ENCODE measurements around the gene ARHGEF17.
A peak's percentile ranks its signal among the peaks of the same experiment; 100 is the strongest.

The ARHGEF17 gene

DNA sequence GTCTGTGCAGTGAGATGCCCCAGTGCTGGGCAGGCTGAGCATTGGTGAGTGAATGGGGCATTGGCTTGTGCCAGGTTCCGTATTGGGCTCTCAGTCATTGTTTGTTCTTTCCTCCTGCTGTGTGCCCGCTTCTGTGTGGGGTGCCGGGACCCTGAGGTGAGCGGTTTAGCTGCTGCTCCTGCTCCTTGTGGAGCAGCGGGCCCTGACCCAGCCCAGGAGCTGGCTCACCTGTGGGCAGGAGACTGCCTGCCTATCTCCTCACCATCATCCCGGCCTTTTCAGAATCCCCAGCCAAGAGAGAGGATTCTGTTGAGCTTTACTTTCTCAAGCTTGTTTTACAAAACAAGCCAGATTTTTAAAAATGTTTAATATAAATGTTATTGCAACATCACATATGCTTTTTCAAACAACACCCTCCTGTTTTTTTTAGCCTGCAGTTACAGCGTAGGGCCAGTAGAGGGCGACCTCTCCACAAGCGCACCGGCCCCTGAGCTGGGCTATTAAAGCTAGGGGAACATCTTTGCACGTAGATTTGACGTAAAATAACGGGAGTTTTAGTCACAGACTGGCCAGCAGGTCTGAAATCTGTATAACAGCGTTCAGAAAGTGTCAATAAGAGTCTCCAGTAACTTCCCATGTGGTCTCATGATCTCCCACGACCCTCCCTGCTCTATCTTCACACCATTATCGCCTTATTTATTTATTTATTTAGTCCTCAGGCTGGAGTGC lies 43.0 kb downstream of the ARHGEF17 start:
- DNase-seq (ENCODE audit: low read depth in 3 of 3, low spot score in 1 of 3) = peak; percentile 30 to 32 (median 31)

DNA sequence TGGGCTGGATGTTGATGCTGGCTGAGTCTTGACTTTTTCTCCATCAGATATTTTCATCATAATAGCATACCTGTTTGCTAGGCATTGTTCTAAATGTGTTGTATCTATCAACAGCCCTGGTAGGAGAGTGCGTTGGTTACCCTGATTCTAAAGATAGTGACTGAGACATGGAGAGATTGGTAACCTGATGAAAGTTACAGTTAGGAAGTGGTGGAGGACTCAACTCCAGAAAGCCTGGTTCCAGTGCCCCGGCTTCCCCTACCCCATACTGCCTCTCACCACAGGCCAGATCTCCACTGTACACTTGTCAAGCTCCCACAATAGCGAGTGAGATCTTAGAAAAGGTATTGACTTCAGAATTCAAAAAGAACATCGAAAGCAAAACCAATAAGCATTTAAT lies 45.3 kb downstream of the ARHGEF17 start:
- no peak for DNase-seq (ENCODE audit: low read depth in 3 of 3, low spot score in 1 of 3)

DNA sequence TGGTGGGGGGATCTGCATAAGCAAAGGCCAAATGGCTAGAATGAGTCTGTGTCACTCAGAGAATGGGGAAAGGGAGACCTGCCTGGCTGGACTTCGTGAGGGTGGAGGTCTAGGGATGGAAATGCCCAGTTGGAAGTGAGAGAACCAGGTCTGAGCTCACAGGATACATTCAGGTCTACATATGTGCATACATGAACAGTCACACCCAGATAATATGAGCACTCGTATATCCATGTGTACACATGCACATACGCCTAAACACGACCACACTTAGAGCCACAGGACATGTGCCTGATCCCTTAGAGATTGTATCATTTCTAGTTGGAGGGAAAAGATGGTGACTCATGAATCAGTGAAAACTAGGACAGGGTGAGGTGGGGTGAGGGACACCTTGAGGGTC lies 47.0 kb downstream of the ARHGEF17 start:
- DNase-seq (ENCODE audit: low read depth in 3 of 3, low spot score in 1 of 3) = no peak

DNA sequence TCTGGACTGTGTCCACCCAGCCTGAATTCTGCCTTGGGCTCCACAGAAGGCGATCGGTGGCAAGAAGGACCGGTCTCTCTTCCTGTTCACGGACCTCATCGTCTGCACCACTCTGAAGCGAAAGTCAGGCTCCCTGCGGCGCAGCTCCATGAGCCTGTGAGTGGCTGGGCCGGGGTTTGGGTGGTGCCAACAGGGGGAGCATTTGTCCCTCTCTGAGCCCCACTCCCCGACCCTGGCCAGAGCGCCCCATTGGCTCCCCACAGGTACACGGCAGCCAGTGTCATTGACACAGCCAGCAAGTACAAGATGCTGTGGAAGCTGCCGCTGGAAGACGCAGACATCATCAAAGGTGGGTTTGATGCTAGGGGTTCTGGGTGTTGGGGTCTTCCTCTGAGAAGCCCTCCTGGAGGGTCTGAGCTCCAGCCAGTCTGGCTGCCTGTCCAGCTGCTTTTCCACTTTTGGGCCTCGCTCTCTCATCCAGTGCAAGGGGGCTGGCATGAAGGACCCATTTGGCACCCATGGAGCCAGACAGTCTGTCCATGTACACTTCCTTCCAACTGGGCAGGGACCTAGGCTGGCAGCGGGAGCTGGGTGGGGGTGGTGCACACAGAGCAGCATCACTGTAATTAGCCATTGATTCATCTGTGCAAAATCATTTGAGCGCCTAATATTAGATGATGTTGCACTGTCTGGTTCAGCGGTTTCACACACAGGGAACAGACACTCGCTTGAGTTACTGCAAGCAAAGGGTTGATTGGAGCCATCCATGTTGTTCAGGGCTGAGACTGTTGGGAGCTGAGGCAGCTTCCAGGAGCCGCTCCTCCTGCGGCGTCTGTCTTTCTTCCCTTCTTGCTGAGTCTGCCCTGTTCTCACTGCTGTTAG lies 49.1 kb downstream of the ARHGEF17 start:
- no peak for DNase-seq (ENCODE audit: low read depth in 3 of 3, low spot score in 1 of 3)

DNA sequence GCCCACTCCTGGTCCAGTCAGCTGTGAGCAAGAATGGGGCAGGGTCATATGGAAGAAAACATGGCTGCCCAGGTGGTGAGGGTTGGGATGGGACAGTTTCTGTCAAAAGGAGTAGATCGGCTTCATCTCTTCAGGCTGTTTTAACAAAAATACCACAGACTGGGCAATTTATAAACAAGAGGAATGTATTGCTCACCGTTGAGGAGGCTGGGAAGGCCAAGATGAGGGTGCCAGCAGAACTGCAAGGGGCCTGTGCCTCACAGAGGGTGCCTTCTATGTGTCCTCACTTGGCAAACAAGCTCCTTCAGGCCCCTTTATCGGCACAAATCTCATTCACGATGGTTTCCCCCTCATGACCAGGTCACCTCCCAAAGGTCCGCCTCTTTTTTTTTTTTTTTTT lies 50.0 kb downstream of the ARHGEF17 start:
- no peak for DNase-seq (ENCODE audit: low read depth in 3 of 3, low spot score in 1 of 3)

DNA sequence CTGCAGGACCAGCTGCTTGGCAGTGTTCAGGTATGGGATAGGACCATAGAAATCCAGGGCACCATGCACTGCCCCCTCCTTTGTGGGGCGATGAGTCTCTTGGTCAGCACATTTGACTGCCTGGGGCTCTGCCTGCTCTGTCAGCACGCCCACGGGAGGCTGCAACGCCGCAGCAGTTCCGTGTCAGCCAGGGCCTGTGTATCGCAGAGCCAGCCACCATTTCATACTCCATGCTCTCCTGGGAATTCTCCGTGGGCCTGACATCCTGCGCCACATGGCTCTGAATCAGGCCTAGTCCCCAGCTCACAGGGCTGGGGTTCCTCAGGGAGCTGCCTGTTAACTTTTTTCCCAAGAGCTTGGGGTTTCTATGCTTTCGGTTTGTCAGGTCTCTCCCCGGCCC lies 51.3 kb downstream of the ARHGEF17 start:
- DNase-seq (ENCODE audit: low read depth in 3 of 3, low spot score in 1 of 3) = no peak

DNA sequence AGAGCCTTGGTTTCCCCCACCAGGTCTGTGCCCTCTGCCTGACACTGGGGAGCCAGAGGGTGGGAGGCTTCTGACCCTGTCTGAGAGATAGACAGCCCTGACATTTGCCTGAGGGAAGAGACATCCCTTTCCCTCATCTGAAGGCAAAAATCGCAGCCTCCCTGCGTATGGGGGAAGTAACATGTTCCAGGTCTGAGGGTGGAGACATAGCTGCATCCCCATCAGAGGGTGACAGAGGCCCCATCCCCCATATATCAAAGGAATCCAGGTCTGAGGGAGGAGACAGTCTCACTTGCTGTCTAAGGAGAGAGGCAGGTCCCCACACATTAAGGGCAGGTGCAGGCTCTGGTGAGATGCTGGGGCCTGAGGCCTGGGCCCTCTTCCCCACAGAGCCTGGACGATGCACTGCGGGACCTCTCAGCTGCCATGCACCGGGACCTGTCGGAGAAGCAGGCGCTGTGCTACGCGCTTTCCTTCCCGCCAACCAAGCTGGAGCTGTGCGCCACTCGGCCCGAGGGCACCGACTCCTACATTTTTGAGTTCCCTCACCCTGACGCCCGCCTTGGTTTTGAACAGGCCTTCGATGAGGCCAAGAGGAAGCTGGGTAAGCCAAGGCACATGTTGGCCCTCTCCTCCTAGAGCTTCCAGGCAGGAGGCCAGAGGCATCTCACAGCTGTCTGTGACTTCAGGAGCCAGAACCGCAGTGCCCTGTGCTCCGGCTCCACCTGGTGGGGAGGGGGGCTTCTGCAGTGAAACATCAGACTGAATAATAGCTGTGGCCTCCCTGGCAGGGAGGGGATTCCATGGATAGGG lies 52.1 kb downstream of the ARHGEF17 start:
- peak in 2 of 3 donors; percentile 8 to 26 for DNase-seq (ENCODE audit: low read depth in 3 of 3, low spot score in 1 of 3)

DNA sequence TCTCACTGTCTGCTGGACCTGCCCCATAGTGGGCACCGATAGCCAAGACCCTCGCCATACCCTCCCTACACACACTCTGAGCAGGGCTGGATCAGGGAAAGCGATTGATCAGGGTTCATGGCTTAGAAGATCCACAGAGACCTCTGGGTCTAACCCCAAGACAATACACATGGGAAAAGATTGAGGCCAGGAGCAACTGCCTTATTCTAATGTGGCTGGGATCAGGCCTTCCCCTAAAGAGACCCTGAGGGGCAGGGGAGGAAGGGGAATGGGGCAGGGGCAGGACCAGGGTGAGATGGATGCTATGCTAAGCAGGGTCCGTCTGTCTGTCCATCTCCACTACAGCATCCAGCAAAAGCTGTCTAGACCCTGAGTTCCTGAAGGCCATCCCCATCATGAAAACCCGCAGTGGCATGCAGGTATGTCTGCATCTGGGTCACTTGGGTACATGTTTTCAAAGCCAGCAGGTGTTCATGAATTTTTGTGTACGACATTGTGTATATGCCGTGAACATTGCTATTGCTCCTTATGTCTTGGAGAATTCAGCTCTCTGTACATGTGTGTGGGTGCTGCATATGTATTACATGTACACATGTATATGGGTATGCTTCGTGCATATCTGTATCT lies 52.8 kb downstream of the ARHGEF17 start:
- DNase-seq (ENCODE audit: low read depth in 3 of 3, low spot score in 1 of 3) = no peak

DNA sequence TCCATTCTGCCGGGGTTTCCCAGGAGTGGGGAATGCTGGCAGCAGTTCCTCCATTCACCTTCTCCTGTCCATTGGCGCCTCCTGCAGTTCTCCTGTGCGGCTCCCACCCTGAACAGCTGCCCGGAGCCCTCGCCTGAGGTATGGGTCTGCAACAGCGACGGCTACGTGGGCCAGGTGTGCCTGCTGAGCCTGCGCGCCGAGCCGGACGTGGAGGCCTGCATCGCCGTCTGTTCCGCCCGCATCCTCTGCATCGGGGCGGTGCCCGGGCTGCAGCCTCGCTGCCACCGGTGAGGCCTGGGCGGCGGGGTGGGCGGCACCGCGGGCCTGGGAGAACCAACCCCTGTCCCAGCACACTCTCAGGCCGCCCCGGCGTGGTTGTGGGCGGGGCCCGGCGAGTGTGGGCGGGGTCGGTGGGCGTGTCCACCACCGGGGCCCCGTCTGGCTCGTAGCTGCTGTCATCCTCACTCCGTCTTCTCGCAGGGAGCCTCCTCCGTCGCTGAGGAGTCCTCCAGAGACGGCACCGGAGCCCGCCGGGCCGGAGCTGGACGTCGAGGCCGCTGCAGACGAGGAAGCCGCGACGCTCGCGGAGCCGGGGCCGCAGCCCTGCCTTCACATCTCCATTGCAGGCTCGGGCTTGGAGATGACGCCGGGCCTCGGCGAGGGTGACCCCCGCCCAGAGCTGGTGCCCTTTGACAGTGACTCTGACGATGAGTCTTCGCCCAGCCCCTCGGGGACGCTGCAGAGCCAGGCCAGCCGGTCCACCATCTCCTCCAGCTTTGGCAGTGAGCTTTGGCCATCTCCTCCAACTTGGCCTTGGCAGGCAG lies 54.1 kb downstream of the ARHGEF17 start:
- no peak for DNase-seq (ENCODE audit: low read depth in 3 of 3, low spot score in 1 of 3)

DNA sequence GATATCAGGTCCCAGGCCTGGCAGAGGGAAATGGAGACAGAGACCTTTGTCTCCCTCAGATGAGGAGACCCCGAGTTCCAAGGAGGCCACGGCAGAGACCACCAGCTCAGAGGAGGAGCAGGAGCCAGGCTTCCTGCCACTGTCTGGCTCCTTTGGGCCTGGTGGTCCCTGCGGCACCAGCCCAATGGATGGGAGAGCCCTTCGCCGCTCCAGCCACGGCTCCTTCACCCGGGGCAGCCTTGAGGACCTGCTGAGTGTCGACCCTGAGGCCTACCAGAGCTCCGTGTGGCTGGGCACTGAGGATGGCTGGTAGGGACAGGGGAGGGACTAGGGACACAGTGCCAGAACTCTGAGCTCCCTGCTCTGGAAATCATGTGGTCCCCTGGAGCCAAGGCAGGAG lies 55.1 kb downstream of the ARHGEF17 start:
- DNase-seq (ENCODE audit: low read depth in 3 of 3, low spot score in 1 of 3) = no peak

DNA sequence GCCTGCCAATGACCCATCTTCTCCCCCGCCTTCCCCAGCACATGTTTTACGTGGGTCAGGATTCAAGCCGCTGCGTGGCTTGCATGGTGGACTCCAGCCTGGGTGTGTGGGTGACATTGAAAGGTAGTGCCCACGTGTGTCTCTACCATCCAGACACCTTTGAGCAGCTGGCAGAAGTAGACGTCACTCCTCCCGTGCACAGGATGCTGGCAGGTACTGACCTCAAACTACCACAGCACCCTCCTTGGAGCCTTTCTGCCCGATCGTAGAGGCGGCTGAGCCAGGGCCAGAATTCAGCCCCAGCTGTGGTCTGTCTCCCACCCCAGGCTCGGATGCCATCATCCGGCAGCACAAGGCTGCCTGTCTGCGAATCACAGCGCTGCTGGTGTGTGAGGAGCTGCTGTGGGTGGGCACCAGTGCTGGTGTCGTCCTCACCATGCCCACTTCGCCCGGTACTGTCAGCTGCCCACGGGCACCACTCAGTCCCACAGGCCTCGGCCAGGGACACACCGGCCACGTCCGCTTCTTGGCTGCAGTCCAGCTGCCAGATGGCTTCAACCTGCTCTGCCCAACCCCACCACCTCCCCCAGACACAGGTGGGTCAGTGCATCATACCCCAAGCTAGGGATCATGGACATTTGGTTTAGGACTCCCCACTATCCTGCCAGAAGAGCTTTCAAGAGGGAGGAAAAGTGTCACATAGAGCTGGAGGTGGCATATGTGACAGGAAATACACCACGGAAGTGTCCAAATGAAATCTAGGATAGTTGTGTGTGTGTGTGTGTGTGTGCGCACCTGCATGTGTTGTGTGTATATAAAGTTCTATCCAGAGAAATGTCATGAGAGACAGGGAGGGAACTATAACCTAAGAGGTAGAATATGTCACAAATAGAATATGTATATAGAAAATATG lies 57.5 kb downstream of the ARHGEF17 start:
- no peak for DNase-seq (ENCODE audit: low read depth in 3 of 3, low spot score in 1 of 3)

DNA sequence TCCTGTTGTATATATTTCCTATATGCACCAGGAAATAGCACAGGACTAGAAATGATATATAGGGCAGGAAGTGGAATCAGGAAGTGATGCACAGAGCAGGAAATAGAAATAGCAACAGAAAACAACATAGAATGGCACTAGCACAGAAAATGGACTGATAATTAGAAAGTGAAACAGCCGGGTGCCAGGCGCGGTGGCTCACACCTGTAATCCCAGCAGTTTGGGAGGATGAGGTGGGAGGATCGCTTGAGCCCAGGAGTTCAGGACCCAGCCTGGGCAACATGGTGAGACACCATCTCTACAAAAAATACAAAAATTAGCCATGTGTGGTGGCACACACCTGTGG lies 58.2 kb downstream of the ARHGEF17 start:
- no peak for DNase-seq (ENCODE audit: low read depth in 3 of 3, low spot score in 1 of 3)

DNA sequence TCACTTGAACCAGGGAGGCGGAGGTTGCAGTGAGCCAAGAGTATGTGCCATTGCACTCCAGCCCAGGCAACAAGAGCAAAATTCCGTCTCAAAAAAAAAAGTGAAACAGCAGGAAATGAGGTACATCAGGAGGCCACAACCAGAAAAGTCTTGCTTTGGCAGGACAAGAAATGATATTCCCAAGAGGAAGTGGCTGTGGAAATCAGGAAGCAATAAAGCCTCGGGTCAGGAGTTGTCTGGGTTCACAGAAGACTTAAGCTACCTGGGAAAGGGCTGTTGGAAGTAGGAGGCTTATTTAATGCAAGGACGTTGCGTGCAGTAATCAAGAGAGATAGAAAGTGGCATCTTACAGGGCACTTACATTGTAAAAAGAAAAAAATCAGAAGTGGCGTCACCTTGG lies 58.9 kb downstream of the ARHGEF17 start:
- DNase-seq (ENCODE audit: low read depth in 3 of 3, low spot score in 1 of 3) = no peak

DNA sequence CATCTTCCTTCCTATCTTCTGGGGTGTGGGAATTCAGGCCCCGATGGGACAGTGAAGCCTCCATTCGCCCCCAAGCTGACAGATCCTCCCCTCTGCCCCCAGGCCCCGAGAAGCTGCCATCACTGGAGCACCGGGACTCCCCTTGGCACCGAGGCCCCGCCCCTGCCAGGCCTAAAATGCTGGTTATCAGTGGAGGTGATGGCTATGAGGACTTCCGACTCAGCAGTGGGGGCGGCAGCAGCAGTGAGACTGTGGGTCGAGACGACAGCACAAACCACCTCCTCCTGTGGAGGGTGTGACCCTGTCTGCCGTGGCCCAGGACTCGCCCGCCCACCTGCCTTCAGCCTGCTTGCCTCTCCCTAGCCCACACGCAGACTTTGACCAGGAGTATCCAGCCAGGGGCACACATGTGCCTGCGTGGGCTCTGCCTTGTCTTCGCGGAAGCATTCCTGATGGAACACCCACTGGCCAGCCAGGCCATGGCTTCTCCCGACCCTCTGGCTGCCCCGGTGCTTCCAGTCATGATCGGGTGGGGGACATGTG lies 59.5 kb downstream of the ARHGEF17 start:
- DNase-seq (ENCODE audit: low read depth in 3 of 3, low spot score in 1 of 3) = no peak

DNA sequence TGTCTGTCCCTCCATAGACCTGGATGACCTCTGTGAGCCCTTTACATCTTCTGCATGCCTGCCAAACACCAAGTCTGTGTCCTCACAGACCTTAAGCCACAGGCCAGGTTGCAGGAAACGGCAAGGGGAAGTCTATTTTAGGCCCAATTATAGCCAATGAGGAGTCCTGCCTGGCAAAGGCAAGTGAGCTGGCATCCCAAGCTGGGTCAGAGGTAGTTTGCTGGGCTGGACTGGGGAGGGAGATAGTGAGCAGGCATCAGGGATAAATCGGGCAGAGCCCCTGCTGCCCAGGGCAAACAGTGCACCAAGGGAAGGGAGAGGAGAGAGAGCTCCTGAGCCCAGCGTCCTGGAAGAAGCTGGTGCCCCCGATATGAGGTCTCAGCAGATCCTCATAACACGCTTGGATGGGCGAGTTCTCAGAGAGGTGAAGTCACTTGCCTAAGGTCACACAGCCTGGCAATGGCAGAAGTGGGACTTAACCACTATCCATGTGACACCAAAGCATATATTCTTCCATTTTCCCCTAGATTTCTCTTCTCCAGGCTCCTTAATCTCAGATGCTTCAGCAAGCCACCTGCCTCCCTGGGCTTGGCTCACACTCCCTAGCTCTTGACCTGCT lies 64.4 kb downstream of the ARHGEF17 start:
- no peak for DNase-seq (ENCODE audit: low read depth in 3 of 3, low spot score in 1 of 3)

DNA sequence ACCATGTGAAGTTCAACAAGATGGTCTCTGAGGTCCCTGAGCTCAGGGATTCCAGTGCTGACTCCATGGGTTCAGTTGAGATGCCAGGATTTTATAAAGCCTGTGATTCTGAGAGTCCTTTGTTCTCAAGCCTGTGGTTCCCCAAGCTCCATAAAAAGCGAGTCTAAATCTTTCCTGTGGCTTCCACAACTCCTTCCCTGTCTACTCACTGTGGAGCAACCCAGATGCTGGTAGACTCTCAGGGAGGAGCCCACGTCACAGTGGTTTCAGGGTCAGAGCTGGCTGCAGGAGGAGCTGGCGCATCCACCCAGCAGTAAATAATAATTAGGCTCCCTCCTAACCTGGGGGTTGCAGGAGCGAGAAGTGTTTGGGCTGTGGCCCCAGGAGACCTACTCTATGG lies 66.1 kb downstream of the ARHGEF17 start:
- no peak for DNase-seq (ENCODE audit: low read depth in 3 of 3, low spot score in 1 of 3)

DNA sequence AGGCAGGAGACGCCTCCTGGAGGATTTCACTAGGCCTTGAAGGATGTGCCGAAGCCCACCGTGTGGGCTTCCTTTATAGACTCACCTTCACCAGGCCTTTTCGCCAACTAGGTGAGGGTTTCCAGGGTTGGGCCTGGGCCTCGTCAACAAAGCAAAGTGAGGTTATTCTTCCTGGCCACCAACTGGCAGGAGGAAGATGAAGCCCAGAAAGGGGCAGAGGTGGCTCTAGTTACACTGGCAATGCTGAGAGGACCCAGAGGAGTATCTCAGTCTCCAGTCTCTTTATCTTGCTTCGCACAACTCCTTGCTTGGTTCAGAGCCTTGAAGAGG lies 67.7 kb downstream of the ARHGEF17 start:
- no peak for DNase-seq (ENCODE audit: low read depth in 3 of 3, low spot score in 1 of 3)

DNA sequence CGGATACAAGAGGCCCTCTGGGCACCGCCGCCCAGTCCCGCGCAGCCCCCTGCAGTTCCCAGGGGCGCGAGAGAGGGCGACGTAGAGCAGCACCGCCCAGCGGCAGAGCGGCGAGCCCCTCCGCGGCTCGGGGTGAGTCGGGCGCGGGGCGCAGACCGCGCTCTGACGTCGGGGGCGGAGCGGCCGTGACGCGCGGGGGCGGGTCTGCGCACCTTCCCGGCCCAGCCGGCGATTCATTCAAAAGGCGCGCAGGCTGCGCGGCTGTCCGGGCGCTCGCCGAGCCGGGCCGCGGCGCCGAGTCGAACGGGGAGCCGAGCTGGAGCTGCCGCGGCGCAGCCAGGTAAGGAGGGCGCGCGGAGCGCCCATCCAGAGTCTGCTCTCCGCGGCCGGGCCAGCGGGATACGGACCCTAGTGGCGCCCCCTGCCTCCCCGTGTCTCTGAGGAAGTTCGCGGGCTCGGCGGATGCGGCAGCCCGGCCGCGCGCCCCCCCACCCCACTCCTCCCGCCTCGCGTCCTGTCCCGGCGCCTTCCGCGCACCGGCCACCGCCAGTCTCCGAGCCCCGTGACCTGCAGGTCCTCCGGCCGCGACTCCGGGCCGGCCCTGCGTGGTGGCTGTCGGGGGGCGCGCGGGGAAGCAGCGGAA lies 68.2 kb downstream of the ARHGEF17 start, which contains the start of gene RELT:
RELT (plus strand) TSS at position 240 of the 643 bp plus-strand sequence. CDS start 12,738 bp downstream, outside the sequence.
- DNase-seq (ENCODE audit: low read depth in 3 of 3, low spot score in 1 of 3) = peak; percentile 76 to 97 (median 90)

Measured in stimulated activated CD4-positive, alpha-beta T cell treated with anti-CD3 and anti-CD28 coated beads, TNF-alpha, amount 100 ng/mL, for 1 hour (primary cell).